SK-N-SH (cell line): Measurements from ENCODE around the gene IMPDH1. TPM values are rescaled to one million over a fixed set of nuclear protein-coding genes. Genes with fewer than 3 reads are reported as not detected.

ENCODE experiments used
- CTCF ChIA-PET: fragments of 300-600, 350-600 bp; formaldehyde crosslinking; extraction: SDS; loops from one replicate; lab custom pipeline; 2021; lab: Yijun Ruan, JAX
- POLR2A ChIA-PET: fragments of 350-600 bp; sonication (Branson Sonifier 250); formaldehyde crosslinking; extraction: SDS; loops from one replicate; lab custom pipeline; 2020; ENCODE audit warnings: antibody characterized with exemption, inconsistent platforms; lab: Yijun Ruan, JAX
- DNase-seq: peaks from one replicate; pipeline ENCODE4 v3.0.0; 2012
- H2AFZ ChIP-seq: fragments of 200-600 bp; sonication (generic); 2 replicates; pipeline ENCODE4 v1.8.1; 2016; ENCODE audit warnings: antibody characterized with exemption, mild to moderate bottlenecking, low read depth
- H3F3A ChIP-seq: fragments of 200-600 bp; sonication (generic); replicated peaks from 2 replicates; pipeline ENCODE3; 2016; ENCODE audit warnings: antibody characterized with exemption, mild to moderate bottlenecking; ENCODE audit not compliant: insufficient read depth
- H3K27ac ChIP-seq, 2 experiments: fragments of 200-500 bp in 1 of 2; fragments of 200-600 bp in 1 of 2; sonication (Bioruptor generic) in 1 of 2; sonication (generic), shearing (Covaris generic) in 1 of 2; 2 replicates each; pipeline versions ENCODE4 v1.5.1 to v1.6.1; 2014 to 2016; ENCODE audit warnings: low read depth in 2 of 2, inconsistent platforms in 1 of 2, low read length in 1 of 2, mild to moderate bottlenecking in 1 of 2, mixed read lengths in 1 of 2
- H3K27me3 ChIP-seq: fragments of 200-600 bp; sonication (generic), shearing (Covaris generic); 2 replicates; pipeline ENCODE4 v1.6.1; 2016; ENCODE audit warnings: mixed run types; ENCODE audit not compliant: insufficient read depth
- H3K36me3 ChIP-seq, 2 experiments: fragments of 200-500 bp in 1 of 2; fragments of 200-600 bp in 1 of 2; sonication (Bioruptor generic) in 1 of 2; sonication (generic) in 1 of 2; replicated peaks in 1 of 2; 2 replicates each; pipeline versions ENCODE3 to v1.5.1; 2014 to 2016; ENCODE audit warnings: low read length in 1 of 2, mild to moderate bottlenecking in 1 of 2; ENCODE audit not compliant: insufficient read depth in 2 of 2, control insufficient read depth in 1 of 2
- H3K4me1 ChIP-seq, 2 experiments: fragments of 200-500 bp in 1 of 2; fragments of 200-600 bp in 1 of 2; sonication (Bioruptor generic) in 1 of 2; sonication (generic), shearing (Covaris generic) in 1 of 2; 2 replicates each; pipeline versions ENCODE4 v1.5.1 to v1.6.1; 2014 to 2016; ENCODE audit warnings: low read depth in 1 of 2, low read length in 1 of 2, mixed run types in 1 of 2; ENCODE audit not compliant: insufficient read depth in 2 of 2, control insufficient read depth in 1 of 2
- H3K4me2 ChIP-seq: fragments of 200-600 bp; sonication (generic), shearing (Covaris generic); 2 replicates; pipeline ENCODE4 v1.6.1; 2017; ENCODE audit warnings: mixed run types
- H3K4me3 ChIP-seq, 2 experiments: fragments of 200-500 bp in 1 of 2; fragments of 200-600 bp in 1 of 2; sonication (Bioruptor generic) in 1 of 2; sonication (generic), shearing (Covaris generic) in 1 of 2; 2 replicates each; pipeline versions ENCODE4 v1.5.1 to v1.8.1; 2014 to 2016; ENCODE audit warnings: low read depth in 2 of 2, inconsistent platforms in 1 of 2, low read length in 1 of 2, mild to moderate bottlenecking in 1 of 2, mixed read lengths in 1 of 2, moderate library complexity in 1 of 2
- H3K79me2 ChIP-seq: fragments of 200-600 bp; sonication (generic); 2 replicates; pipeline ENCODE4 v1.8.1; 2017; ENCODE audit warnings: mild to moderate bottlenecking; ENCODE audit not compliant: insufficient read depth
- H3K9ac ChIP-seq: fragments of 200-600 bp; sonication (generic); 2 replicates; pipeline ENCODE4 v1.6.1; 2017; ENCODE audit warnings: mixed run types
- H3K9me2 ChIP-seq: fragments of 200-600 bp; sonication (generic); 2 replicates; pipeline ENCODE4 v1.6.1; 2017; ENCODE audit warnings: mixed run types
- H3K9me3 ChIP-seq: fragments of 200-600 bp; sonication (generic); 2 replicates; pipeline ENCODE4 v1.6.1; 2017; ENCODE audit warnings: mixed run types, mild to moderate bottlenecking, moderate library complexity
- H4K20me1 ChIP-seq: fragments of 200-600 bp; sonication (generic); 2 replicates; pipeline ENCODE4 v1.6.1; 2017; ENCODE audit warnings: mild to moderate bottlenecking, mixed run types; ENCODE audit not compliant: insufficient read depth
- CHD2 ChIP-seq: fragments of 150-350 bp; IDR thresholded peaks from 2 replicates; pipeline ENCODE4 v1.6.1; 2018; ENCODE audit warnings: low read length; ENCODE audit not compliant: partially characterized antibody
- EP300 ChIP-seq, 2 experiments: IDR thresholded peaks; 2 replicates each; pipeline versions ENCODE4 v1.4.0 to v1.6.1; 2012; ENCODE audit warnings: borderline replicate concordance in 1 of 2, low read depth in 1 of 2, low read length in 1 of 2
- FOSL2 ChIP-seq: IDR thresholded peaks from 2 replicates; pipeline ENCODE4 v1.4.0; 2012; ENCODE audit warnings: low read depth, mild to moderate bottlenecking, moderate library complexity, borderline replicate concordance
- FOXM1 ChIP-seq: IDR thresholded peaks from 2 replicates; pipeline ENCODE4 v1.4.0; 2012; ENCODE audit warnings: low read depth, mild to moderate bottlenecking
- JUND ChIP-seq: IDR thresholded peaks from 2 replicates; pipeline ENCODE4 v1.4.0; 2012
- PBX3 ChIP-seq: IDR thresholded peaks from 2 replicates; pipeline ENCODE4; 2012
- POLR2AphosphoS5 ChIP-seq: IDR thresholded peaks from 2 replicates; pipeline ENCODE4 v1.6.1; 2012; ENCODE audit warnings: low read depth, low read length
- RAD21 ChIP-seq: IDR thresholded peaks from 2 replicates; pipeline ENCODE4 v1.6.1; 2012; ENCODE audit warnings: mild to moderate bottlenecking, low read length
- RXRA ChIP-seq: IDR thresholded peaks from 2 replicates; pipeline ENCODE4 v1.4.0; 2012; ENCODE audit warnings: low read depth, mild to moderate bottlenecking, borderline replicate concordance
- SMC3 ChIP-seq: IDR thresholded peaks from 2 replicates; pipeline ENCODE4 v1.6.1; 2012; ENCODE audit warnings: low read depth, low read length, improper control_type of control experiment
- TEAD4 ChIP-seq: IDR thresholded peaks from 2 replicates; pipeline ENCODE4 v1.4.0; 2012; ENCODE audit warnings: mild to moderate bottlenecking, borderline replicate concordance; ENCODE audit not compliant: insufficient read depth
- WGBS: methylation state at CpG from one replicate; pipeline ENCODE4 v1.1.6; 2017; ENCODE audit warnings: low lambda C conversion rate; 5-methylcytosine and 5-hydroxymethylcytosine counted together
- polyA plus RNA-seq, 3 experiments: library from polyadenylated mRNA; depleted of rRNA; stranded (reverse); fragments of >200 nt; gene quantifications; 2 replicates each; pipeline ENCODE4 v1.2.3, GENCODE V29; 2012
- TF ChIP-seq, protein P1 (sequence below): IDR thresholded peaks from 2 replicates; pipeline ENCODE4 v1.4.0; 2012; ENCODE audit warnings: low read depth
- TF ChIP-seq, protein P2 (sequence below): IDR thresholded peaks from 2 replicates; pipeline ENCODE4 v1.4.0; 2012; ENCODE audit warnings: low read depth, borderline replicate concordance
- TF ChIP-seq, protein P3 (sequence below): fragments of 200-600 bp; sonication (generic); IDR thresholded peaks from 2 replicates; pipeline ENCODE4 v1.6.1; 2017; ENCODE audit warnings: antibody characterized with exemption, mild to moderate bottlenecking, moderate library complexity

The IMPDH1 gene
- polyA plus RNA-seq, 1 of the 3 experiments (the other 2 are of a cell fraction), result 80.4 TPM

GRCh38 chr7:128391805-128392204 is 18.0 kb downstream of the IMPDH1 start:
- ChIA-PET CTCF (interaction anchor here (1.1 to 50.3 kb wide), 7 partner anchors 12 to 70 kb away, joined by 3 to 1901 read pairs (median 71); partner anchors contain the start of genes IMPDH1, PRRT4 and RBM28), POLR2A (interaction anchor here (0.9 to 6.6 kb wide), 3 partner anchors 13 to 42 kb away, joined by 4 to 107 read pairs (median 5); no protein-coding TSS in a partner anchor)
- Histone ChIP-seq H3K4me3 (no peak overlapping the region), H3K9me3 (no peaks in the 10 kb centered on the region), H3K36me3 (peaks cover 14 to 44% of the 10 kb centered on the region in 2 experiments), H3K27me3 (no peaks in the 10 kb centered on the region), H3K4me1 (peaks cover 0 to 27% of the 10 kb centered on the region in 2 experiments; a peak in 1 of 4 replicates), H3K79me2 (no peaks in the 10 kb centered on the region), H3K9me2 (no peaks in the 10 kb centered on the region), H4K20me1 (no peaks in the 10 kb centered on the region), H3K9ac (no peak overlapping the region), H3F3A (peaks cover 8% of the 10 kb centered on the region), H3K27ac (no peak overlapping the region), H2AFZ (no peak overlapping the region), H3K4me2 (no peak overlapping the region)
- peak; percentile 20 for DNase-seq
- no peak for TF ChIP-seq PBX3
- TF ChIP-seq JUND, result no peak
- TF ChIP-seq RAD21, result no peak
- TF ChIP-seq RXRA, result no peak
- TF ChIP-seq, protein P1, sequence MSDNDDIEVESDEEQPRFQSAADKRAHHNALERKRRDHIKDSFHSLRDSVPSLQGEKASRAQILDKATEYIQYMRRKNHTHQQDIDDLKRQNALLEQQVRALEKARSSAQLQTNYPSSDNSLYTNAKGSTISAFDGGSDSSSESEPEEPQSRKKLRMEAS, result no peak
- TF ChIP-seq, protein P2, sequence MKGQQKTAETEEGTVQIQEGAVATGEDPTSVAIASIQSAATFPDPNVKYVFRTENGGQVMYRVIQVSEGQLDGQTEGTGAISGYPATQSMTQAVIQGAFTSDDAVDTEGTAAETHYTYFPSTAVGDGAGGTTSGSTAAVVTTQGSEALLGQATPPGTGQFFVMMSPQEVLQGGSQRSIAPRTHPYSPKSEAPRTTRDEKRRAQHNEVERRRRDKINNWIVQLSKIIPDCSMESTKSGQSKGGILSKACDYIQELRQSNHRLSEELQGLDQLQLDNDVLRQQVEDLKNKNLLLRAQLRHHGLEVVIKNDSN, result no peak
- no peak for TF ChIP-seq EP300 (IDR thresholded peaks at IDR 0.05; ENCODE audit: borderline replicate concordance in 1 of 2, low read depth in 1 of 2, low read length in 1 of 2)
- no peak for TF ChIP-seq CHD2
- TF ChIP-seq SMC3, result no peak
- TF ChIP-seq TEAD4, result no peak
- no peak for TF ChIP-seq FOSL2
- WGBS, result 100% methylated on average over 3 of the region's 7 CpGs

GRCh38 chr7:128390871-128391565 is 18.8 kb downstream of the IMPDH1 start:
- peak; percentile 20 for DNase-seq
- peaks cover 7 to 37% of the 10 kb centered on the region in 2 experiments for H3K36me3 ChIP-seq
- H3K4me3 ChIP-seq, result no peak overlapping the region
- peaks cover 0 to 31% of the 10 kb centered on the region in 2 experiments; a peak in 1 of 4 replicates for H3K4me1 ChIP-seq
- H2AFZ ChIP-seq, result no peak overlapping the region
- CTCF ChIA-PET, result interaction anchor here (1.3 to 50.3 kb wide), 5 partner anchors 12 to 70 kb away, joined by 7 to 1901 read pairs (median 493); partner anchors contain the start of genes IMPDH1, PRRT4 and RBM28
- H3K9me3 ChIP-seq, result no peaks in the 10 kb centered on the region
- no peaks in the 10 kb centered on the region for H3K27me3 ChIP-seq
- H3K9ac ChIP-seq, result no peak overlapping the region
- peaks cover 8% of the 10 kb centered on the region for H3F3A ChIP-seq
- no peaks in the 10 kb centered on the region for H3K79me2 ChIP-seq
- H3K9me2 ChIP-seq, result no peaks in the 10 kb centered on the region
- no peak overlapping the region for H3K27ac ChIP-seq
- TF ChIP-seq FOXM1 (no peak), PBX3 (no peak), POLR2AphosphoS5 (peak; percentile 25; the same call in 1 of the 2 replicates)
- TF ChIP-seq, protein P3, sequence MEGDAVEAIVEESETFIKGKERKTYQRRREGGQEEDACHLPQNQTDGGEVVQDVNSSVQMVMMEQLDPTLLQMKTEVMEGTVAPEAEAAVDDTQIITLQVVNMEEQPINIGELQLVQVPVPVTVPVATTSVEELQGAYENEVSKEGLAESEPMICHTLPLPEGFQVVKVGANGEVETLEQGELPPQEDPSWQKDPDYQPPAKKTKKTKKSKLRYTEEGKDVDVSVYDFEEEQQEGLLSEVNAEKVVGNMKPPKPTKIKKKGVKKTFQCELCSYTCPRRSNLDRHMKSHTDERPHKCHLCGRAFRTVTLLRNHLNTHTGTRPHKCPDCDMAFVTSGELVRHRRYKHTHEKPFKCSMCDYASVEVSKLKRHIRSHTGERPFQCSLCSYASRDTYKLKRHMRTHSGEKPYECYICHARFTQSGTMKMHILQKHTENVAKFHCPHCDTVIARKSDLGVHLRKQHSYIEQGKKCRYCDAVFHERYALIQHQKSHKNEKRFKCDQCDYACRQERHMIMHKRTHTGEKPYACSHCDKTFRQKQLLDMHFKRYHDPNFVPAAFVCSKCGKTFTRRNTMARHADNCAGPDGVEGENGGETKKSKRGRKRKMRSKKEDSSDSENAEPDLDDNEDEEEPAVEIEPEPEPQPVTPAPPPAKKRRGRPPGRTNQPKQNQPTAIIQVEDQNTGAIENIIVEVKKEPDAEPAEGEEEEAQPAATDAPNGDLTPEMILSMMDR, result no peak
- TF ChIP-seq, all 33 proteins: peak for 1
- no peak overlapping the region for H3K4me2 ChIP-seq
- 92% methylated on average over 3 of the region's 3 CpGs for WGBS
- no peaks in the 10 kb centered on the region for H4K20me1 ChIP-seq
- POLR2A ChIA-PET, result interaction anchor here (0.9 to 6.6 kb wide), 3 partner anchors 9 to 42 kb away, joined by 4 to 107 read pairs (median 5); no protein-coding TSS in a partner anchor
